Epithelial cell of umbilical artery (primary cell): ENCODE results near the gene POLR2J. TPM values are rescaled to one million over a fixed set of nuclear protein-coding genes. Genes with fewer than 3 reads are reported as not detected.

Source experiments
- total RNA-seq: library from RNA; depleted of rRNA; stranded (reverse); fragments of >200 nt; gene quantifications from 2 replicates; pipeline ENCODE4 v1.2.3, GENCODE V29; 2014

POLR2J gene
- 21.9 and 41.9 TPM in 2 replicates for total RNA-seq

DNA sequence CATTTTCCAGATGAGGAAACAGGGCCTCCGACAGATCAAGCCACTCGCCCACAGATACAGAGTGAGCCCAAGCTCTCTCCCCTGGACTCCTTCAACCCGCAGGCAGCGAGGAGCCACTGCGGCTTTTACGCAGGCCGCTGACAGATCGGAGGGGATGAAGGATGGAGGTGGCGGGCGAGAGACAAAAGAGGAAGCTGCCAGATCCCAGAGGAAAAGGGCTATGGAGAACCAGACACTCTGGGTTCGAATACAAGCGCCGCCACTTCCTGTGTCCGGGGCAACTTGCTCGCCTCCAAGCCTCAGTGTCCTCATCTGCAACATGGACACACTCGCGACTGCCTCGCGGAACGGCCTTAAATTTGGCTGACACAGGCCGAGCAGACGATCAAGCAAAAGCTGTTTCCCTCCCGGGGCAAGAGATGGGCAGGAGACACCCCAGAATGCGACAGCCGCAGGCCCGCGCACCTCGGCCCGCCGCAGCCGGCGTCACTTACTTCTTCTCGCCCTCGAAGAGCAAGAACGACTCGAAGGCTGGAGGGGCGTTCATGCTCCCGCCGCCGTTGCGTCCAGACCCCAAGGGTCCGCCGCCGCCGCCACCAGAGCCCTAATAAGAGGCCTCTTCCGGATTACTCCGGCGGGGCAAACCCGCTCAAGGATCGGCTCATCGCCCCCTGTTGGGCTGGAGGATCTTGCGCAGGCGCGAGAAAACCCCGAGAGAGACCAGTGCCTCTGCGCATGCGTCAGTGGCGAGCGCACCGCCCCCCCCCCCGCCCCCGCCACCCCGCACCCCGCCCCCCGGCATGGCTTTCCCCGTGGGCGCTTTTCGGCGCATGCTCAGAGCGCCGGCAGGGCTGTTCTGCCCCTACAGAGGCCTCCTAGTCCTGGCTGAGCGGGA, at the start of gene POLR2J:
POLR2J (minus strand) TSS at position 609 of the 895 bp plus-strand sequence; CDS start at position 547, 62 bp downstream.

DNA sequence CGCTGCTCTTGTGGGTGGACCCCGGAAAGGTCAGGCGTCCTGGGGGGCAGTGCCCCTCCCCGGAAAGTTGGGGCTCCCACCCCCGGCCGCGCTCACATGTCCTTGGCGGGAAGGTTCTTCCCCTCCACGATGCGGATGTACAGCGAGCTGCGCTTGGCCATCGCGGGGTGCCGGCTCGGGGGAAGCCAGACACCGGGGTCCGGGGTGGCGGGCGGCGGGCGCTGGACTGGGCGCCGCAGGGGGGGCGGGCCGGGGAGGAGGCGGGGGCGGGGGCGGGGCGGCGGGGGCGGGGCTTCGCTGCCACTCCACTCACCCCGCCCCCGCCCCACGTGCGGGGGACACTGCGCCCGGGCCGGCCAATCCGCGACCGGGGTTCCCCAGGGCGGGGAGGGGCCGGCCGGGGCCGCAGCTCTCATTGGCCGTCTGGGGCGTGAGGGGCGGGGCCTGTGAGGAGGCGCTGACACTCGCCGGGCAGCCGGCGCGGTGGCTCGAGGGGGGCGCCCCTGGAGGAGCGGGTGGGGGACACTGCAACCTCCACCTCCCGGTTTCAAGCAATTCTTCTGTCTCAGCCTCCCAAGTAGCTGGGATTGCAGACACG, 38.9 kb upstream of the POLR2J start, which contains the start of gene RASA4B:
RASA4B (minus strand) TSS at position 228 of the 598 bp plus-strand sequence; CDS start at position 161, 67 bp downstream.

GRCh38 chr7:102464577-102465280, 14.0 kb downstream of the POLR2J start, which contains the start of the genes ALKBH4 and LRWD1:
TSS of gene ALKBH4 (minus strand) at chr7:102464863. CDS start at chr7:102464836, 27 bp downstream.
TSS of gene LRWD1 (plus strand) at chr7:102464984. CDS start at chr7:102465081, 97 bp downstream.

GRCh38 chr7:102433219-102434038, 45.3 kb downstream of the POLR2J start, which contains the start of gene ORAI2:
TSS of gene ORAI2 (plus strand) at chr7:102433575. CDS start at chr7:102438957, 5,382 bp downstream.

Other genes with a start within 250 kb of the POLR2J start
- gene SH2B2, start 192.1 kb downstream of the POLR2J start, total RNA-seq: 1.4 and 2.3 TPM in 2 replicates
- gene SPDYE6, start 122.5 kb downstream of the POLR2J start, total RNA-seq: not detected in 2 replicates
- 10.4 and 18.5 TPM in 2 replicates for gene PRKRIP1, start 82.6 kb downstream of the POLR2J start, total RNA-seq
- gene ORAI2, start 45.3 kb downstream of the POLR2J start, total RNA-seq: 63.3 and 125 TPM in 2 replicates
- gene ALKBH4, start 14.1 kb downstream of the POLR2J start, total RNA-seq: 12.0 and 13.0 TPM in 2 replicates
- 31.3 and 33.8 TPM in 2 replicates for gene LRWD1, start 13.9 kb downstream of the POLR2J start, total RNA-seq
- 0.65 and 3.2 TPM in 2 replicates for gene RASA4B, start 38.9 kb upstream of the POLR2J start, total RNA-seq
- 0.65 and 1.1 TPM in 2 replicates for gene UPK3BL2, start 64.8 kb upstream of the POLR2J start, total RNA-seq
- gene SPDYE2, start 72.3 kb upstream of the POLR2J start, total RNA-seq: not detected in 2 replicates
- gene POLR2J3, start 93.7 kb upstream of the POLR2J start, total RNA-seq: 16.6 and 19.3 TPM in 2 replicates
- 4.9 and 9.9 TPM in 2 replicates for gene RASA4, start 137.8 kb upstream of the POLR2J start, total RNA-seq
- gene UPK3BL1, start 163.9 kb upstream of the POLR2J start, total RNA-seq: 1.9 and 3.0 TPM in 2 replicates
- gene SPDYE2B, start 171.4 kb upstream of the POLR2J start, total RNA-seq: not detected in 2 replicates
- 1.9 and 2.9 TPM in 2 replicates for gene POLR2J2, start 192.7 kb upstream of the POLR2J start, total RNA-seq